Nephron (organoid): ENCODE results near the gene ZNF276.

ENCODE experiments used
- H3K27ac Mint-ChIP-seq, 3 experiments: 2 replicates each; pipeline ENCODE4 v1.8.0; 2020; ENCODE audit warnings: mixed read lengths in 3 of 3, mild to moderate bottlenecking in 2 of 3, moderate library complexity in 1 of 3
- H3K27me3 Mint-ChIP-seq: 2 replicates; pipeline ENCODE4 v1.8.0; 2021; ENCODE audit warnings: low read depth, mild to moderate bottlenecking, moderate library complexity, mixed read lengths
- H3K36me3 Mint-ChIP-seq: 2 replicates; pipeline ENCODE4 v1.8.0; 2020; ENCODE audit warnings: low read depth, mixed read lengths
- H3K4me1 Mint-ChIP-seq: 2 replicates; pipeline ENCODE4 v1.8.0; 2020; ENCODE audit warnings: mixed read lengths
- H3K4me3 Mint-ChIP-seq, 3 experiments: 2 replicates each; pipeline ENCODE4 v1.8.0; 2020; ENCODE audit warnings: mild to moderate bottlenecking in 3 of 3, mixed read lengths in 3 of 3, moderate library complexity in 2 of 3
- H3K9me3 Mint-ChIP-seq: 2 replicates; pipeline ENCODE4 v1.8.0; 2020; ENCODE audit warnings: mixed read lengths
- CTCF ChIP-seq, 3 experiments: fragments of 200-600 bp; sonication (generic); IDR thresholded peaks; one replicate each; pipeline ENCODE4 v1.5.0; 2021; ENCODE audit warnings: antibody characterized with exemption in 3 of 3; ENCODE audit not compliant: unreplicated experiment in 3 of 3

Gene ZNF276

DNA sequence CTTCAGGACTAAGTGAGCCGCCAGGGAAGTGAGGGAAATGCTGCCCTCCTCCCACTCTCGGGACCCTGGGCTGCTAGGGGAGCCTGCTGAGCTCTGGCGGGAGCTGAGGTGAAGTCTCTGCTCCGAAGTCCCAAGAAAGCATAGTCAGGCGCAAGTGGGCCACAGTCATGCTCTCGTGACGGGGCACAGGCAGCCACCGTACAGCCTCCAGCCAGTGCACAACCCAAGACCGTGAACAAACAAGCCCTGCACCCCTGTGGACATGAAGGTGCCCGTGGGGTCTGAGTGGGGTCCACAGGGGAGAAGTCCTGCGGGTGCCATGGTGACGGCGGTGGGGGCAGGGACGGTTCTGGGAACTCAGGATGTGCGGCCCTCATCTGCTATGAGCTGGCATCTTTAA is 24.7 kb downstream of the ZNF276 start:
- Mint-ChIP-seq H3K36me3 (peaks cover 33% of the 10 kb centered on the region), H3K4me3 (no peak overlapping the region), H3K27me3 (no peaks in the 10 kb centered on the region), H3K4me1 (no peaks in the 10 kb centered on the region), H3K9me3 (no peaks in the 10 kb centered on the region), H3K27ac (no peak overlapping the region)
- TF ChIP-seq CTCF (IDR thresholded peaks at IDR 0.05; ENCODE audit: unreplicated experiment in 3 of 3) = no peak

DNA sequence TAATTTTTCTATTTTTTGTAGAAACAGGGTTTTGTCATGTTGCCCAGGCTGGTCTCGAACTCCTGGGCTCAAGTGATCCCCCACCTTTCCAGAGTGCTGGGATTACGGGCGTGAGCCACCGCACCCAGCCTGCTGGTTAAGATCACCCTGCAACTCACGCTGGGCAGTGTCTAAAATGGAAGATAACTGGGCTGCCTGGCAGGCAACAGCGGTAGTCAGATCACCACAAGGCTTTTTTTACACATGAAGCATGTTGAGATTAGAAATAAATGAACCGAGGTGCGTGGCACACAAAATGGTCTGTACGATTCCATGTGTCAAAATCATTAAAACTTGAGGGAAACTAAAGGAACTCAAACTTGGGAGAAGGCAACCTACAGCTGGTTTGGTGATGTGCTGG is 26.7 kb downstream of the ZNF276 start:
- H3K27me3 Mint-ChIP-seq = peaks cover 1% of the 10 kb centered on the region
- H3K36me3 Mint-ChIP-seq = peaks cover 36% of the 10 kb centered on the region
- TF ChIP-seq CTCF (IDR thresholded peaks at IDR 0.05; ENCODE audit: unreplicated experiment in 3 of 3) = no peak
- H3K27ac Mint-ChIP-seq = no peak overlapping the region
- H3K4me3 Mint-ChIP-seq = no peak overlapping the region
- no peaks in the 10 kb centered on the region for H3K9me3 Mint-ChIP-seq
- no peaks in the 10 kb centered on the region for H3K4me1 Mint-ChIP-seq

DNA sequence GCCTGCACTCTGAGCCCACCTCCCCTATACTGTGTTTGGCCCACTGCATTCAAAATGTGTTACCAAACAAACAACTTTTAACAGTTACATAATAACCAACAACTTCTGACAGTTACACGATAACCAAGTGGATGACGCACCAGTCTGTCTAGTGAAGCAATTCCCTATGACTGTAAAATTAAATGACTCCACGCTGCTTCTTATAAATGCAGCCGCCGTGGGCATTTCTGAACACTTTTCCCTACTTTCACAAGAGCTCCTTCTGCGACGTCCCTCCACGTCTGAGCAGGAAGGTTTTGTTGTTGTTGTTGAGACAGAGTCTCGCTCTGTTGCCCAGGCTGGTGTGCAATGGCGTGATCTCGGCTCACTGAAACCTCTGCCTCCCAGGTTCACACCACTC is 27.6 kb downstream of the ZNF276 start:
- H3K27ac Mint-ChIP-seq = no peak overlapping the region
- H3K36me3 Mint-ChIP-seq = peaks cover 37% of the 10 kb centered on the region
- no peaks in the 10 kb centered on the region for H3K4me1 Mint-ChIP-seq
- peaks cover 3% of the 10 kb centered on the region for H3K27me3 Mint-ChIP-seq
- H3K9me3 Mint-ChIP-seq = no peaks in the 10 kb centered on the region
- no peak overlapping the region for H3K4me3 Mint-ChIP-seq
- TF ChIP-seq CTCF (IDR thresholded peaks at IDR 0.05; ENCODE audit: unreplicated experiment in 3 of 3) = no peak

GRCh38 chr16:89749637-89750036 is 28.3 kb downstream of the ZNF276 start:
- no peaks in the 10 kb centered on the region for H3K4me1 Mint-ChIP-seq
- TF ChIP-seq CTCF (IDR thresholded peaks at IDR 0.05; ENCODE audit: unreplicated experiment in 3 of 3) = no peak
- no peaks in the 10 kb centered on the region for H3K9me3 Mint-ChIP-seq
- H3K4me3 Mint-ChIP-seq = no peak overlapping the region
- peaks cover 36% of the 10 kb centered on the region for H3K36me3 Mint-ChIP-seq
- H3K27me3 Mint-ChIP-seq = peaks cover 3% of the 10 kb centered on the region
- no peak overlapping the region for H3K27ac Mint-ChIP-seq

GRCh38 chr16:89759746-89760340 is 38.5 kb downstream of the ZNF276 start:
- H3K36me3 Mint-ChIP-seq = peaks cover 39% of the 10 kb centered on the region
- H3K9me3 Mint-ChIP-seq = no peaks in the 10 kb centered on the region
- H3K4me1 Mint-ChIP-seq = no peaks in the 10 kb centered on the region
- H3K27ac Mint-ChIP-seq = no peak overlapping the region
- H3K4me3 Mint-ChIP-seq = no peak overlapping the region
- TF ChIP-seq CTCF (IDR thresholded peaks at IDR 0.05; ENCODE audit: unreplicated experiment in 3 of 3) = no peak
- no peaks in the 10 kb centered on the region for H3K27me3 Mint-ChIP-seq

GRCh38 chr16:89761304-89761922 is 40.1 kb downstream of the ZNF276 start:
- H3K4me1 Mint-ChIP-seq = no peaks in the 10 kb centered on the region
- no peaks in the 10 kb centered on the region for H3K27me3 Mint-ChIP-seq
- TF ChIP-seq CTCF (IDR thresholded peaks at IDR 0.05; ENCODE audit: unreplicated experiment in 3 of 3) = no peak
- H3K36me3 Mint-ChIP-seq = peaks cover 33% of the 10 kb centered on the region
- no peaks in the 10 kb centered on the region for H3K9me3 Mint-ChIP-seq
- no peak overlapping the region for H3K4me3 Mint-ChIP-seq
- H3K27ac Mint-ChIP-seq = no peak overlapping the region
